NCI-H128 (cell line): ENCODE measurements around the gene NCAPH2.
"Not testable (repeated sequence)": the region's sequence is repeated elsewhere in the genome, so short reads cannot be mapped to it uniquely, and the experiment has no call there.

ENCODE experiments used
- DNase-seq: peaks from one replicate; lab custom pipeline; 2025; ENCODE audit not compliant: unreplicated experiment; lab: John Stamatoyannopoulos, UW

The NCAPH2 gene

GRCh38 chr22:50517495-50518260 is 9.7 kb downstream of the NCAPH2 start:
- DNase-seq = no peak

- no peak for DNase-seq
Observed at GRCh38 chr22:50518606-50519005, 10.6 kb downstream of the NCAPH2 start.

GRCh38 chr22:50519151-50519550 is 11.1 kb downstream of the NCAPH2 start:
- DNase-seq = no peak

GRCh38 chr22:50520184-50520583 is 12.2 kb downstream of the NCAPH2 start:
- DNase-seq = not testable (repeated sequence)

- no peak for DNase-seq
Observed at GRCh38 chr22:50520826-50521453, 12.9 kb downstream of the NCAPH2 start.

- DNase-seq = no peak
Observed at GRCh38 chr22:50521710-50522109, 13.7 kb downstream of the NCAPH2 start.

- no peak for DNase-seq
Observed at GRCh38 chr22:50522208-50522805, 14.3 kb downstream of the NCAPH2 start.

- DNase-seq = no peak
Observed at GRCh38 chr22:50522806-50523438, 14.9 kb downstream of the NCAPH2 start.

- DNase-seq = no peak
Observed at GRCh38 chr22:50523458-50523805, 15.4 kb downstream of the NCAPH2 start.

GRCh38 chr22:50523806-50524675 is 16.0 kb downstream of the NCAPH2 start:
- DNase-seq = no peak

- no peak for DNase-seq
Observed at GRCh38 chr22:50524676-50525103, 16.7 kb downstream of the NCAPH2 start.

- peak; percentile 82 for DNase-seq
Observed at GRCh38 chr22:50525104-50525857, 17.3 kb downstream of the NCAPH2 start, which contains the start of gene SCO2. Gene SCO2, minus strand, starts transcription at chr22:50525598. Its CDS starts 1,187 bp downstream, at chr22:50524411.

GRCh38 chr22:50525858-50526107 is 17.8 kb downstream of the NCAPH2 start:
- no peak for DNase-seq

GRCh38 chr22:50526108-50526833 is 18.2 kb downstream of the NCAPH2 start:
- DNase-seq = peak; percentile 30

- DNase-seq = no peak
Observed at GRCh38 chr22:50526834-50527801, 19.1 kb downstream of the NCAPH2 start.

- no peak for DNase-seq
Observed at GRCh38 chr22:50527921-50528681, 20.1 kb downstream of the NCAPH2 start.

GRCh38 chr22:50528682-50529415 is 20.8 kb downstream of the NCAPH2 start:
- no peak for DNase-seq
